Measurements from ENCODE around the gene CPA2. TPM values are rescaled to one million over a fixed set of nuclear protein-coding genes. Genes with fewer than 3 reads are reported as not detected.
A peak's percentile ranks its signal among the peaks of the same experiment; 100 is the strongest.

Gene CPA2
- total RNA-seq, 1 donor from 2014 or later, result 0.54 TPM

DNA sequence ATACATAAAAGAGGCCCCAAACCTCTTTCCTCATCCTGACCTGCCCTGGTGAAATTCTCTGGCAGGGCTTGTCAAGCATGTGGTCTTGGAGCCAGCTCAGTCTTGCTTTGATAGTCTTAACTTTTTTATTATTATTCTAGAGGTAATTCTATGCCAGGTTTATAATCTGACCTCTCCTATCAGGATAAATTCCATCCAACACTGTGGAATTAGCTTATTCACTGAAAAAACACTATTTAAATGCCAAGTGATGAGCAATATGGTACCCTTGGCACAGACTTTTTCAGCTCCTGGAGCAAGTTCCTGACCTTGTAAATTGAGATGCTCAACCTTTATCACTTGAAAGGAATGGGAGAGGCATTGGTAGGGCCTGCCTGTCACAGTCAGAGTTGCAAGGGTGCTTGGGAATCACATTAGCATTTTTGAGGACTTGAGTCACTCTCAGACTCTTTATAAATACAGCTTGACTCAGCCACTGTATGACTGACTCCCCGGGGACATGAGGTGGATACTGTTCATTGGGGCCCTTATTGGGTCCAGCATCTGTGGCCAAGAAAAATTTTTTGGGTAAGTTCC, 26.1 kb downstream of the CPA2 start, which contains the start of gene CPA4:
Gene CPA4 (plus strand): TSS at position 480 of the 576 bp plus-strand sequence. CDS start 20 bp downstream, at position 500.
- H3K27me3 Mint-ChIP-seq (ENCODE audit: low read depth), result no peaks in the 10 kb centered on the region
- no peaks in the 10 kb centered on the region for H3K9me3 Mint-ChIP-seq
- H3K36me3 Mint-ChIP-seq, result no peaks in the 10 kb centered on the region
- no peak for DNase-seq (ENCODE audit: low spot score in 2 of 2, unreplicated experiment in 2 of 2)
- H3K4me3 Mint-ChIP-seq, result no peak within 1 kb of the TSS
- peak within 1 kb of the TSS; percentile 34 for H3K27ac Mint-ChIP-seq
- TF ChIP-seq, protein P1, sequence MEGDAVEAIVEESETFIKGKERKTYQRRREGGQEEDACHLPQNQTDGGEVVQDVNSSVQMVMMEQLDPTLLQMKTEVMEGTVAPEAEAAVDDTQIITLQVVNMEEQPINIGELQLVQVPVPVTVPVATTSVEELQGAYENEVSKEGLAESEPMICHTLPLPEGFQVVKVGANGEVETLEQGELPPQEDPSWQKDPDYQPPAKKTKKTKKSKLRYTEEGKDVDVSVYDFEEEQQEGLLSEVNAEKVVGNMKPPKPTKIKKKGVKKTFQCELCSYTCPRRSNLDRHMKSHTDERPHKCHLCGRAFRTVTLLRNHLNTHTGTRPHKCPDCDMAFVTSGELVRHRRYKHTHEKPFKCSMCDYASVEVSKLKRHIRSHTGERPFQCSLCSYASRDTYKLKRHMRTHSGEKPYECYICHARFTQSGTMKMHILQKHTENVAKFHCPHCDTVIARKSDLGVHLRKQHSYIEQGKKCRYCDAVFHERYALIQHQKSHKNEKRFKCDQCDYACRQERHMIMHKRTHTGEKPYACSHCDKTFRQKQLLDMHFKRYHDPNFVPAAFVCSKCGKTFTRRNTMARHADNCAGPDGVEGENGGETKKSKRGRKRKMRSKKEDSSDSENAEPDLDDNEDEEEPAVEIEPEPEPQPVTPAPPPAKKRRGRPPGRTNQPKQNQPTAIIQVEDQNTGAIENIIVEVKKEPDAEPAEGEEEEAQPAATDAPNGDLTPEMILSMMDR (IDR thresholded peaks at IDR 0.05; ENCODE audit: unreplicated experiment), result no peak
- H3K4me1 Mint-ChIP-seq, result peaks cover 23% of the 10 kb centered on the region

DNA sequence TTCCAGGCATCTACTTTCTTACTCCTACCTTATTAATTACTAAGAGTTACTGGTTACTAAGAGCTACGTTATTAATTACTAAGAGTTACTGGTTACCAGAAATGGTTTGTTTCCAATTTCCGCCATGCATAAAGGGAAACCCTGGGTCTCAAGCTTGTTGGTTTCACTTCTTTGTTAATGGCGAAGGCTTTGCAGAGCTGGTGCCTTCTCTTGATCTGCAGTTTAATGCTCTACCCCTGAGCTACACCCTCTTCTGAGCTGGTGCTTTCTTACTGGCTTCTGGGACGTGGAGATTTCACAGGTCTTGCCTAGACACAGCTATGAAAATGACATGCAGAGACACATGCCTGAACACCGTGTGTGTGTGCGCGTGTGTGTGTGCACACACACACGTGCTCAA, 26.9 kb downstream of the CPA2 start:
- Mint-ChIP-seq H3K27ac (no peak overlapping the region), H3K36me3 (no peaks in the 10 kb centered on the region), H3K4me3 (no peak overlapping the region), H3K4me1 (peaks cover 30% of the 10 kb centered on the region), H3K9me3 (no peaks in the 10 kb centered on the region), H3K27me3 (ENCODE audit: low read depth) (no peaks in the 10 kb centered on the region)
- TF ChIP-seq, protein P1 (IDR thresholded peaks at IDR 0.05; ENCODE audit: unreplicated experiment), result no peak
- DNase-seq (ENCODE audit: low spot score in 2 of 2, unreplicated experiment in 2 of 2), result no peak

DNA sequence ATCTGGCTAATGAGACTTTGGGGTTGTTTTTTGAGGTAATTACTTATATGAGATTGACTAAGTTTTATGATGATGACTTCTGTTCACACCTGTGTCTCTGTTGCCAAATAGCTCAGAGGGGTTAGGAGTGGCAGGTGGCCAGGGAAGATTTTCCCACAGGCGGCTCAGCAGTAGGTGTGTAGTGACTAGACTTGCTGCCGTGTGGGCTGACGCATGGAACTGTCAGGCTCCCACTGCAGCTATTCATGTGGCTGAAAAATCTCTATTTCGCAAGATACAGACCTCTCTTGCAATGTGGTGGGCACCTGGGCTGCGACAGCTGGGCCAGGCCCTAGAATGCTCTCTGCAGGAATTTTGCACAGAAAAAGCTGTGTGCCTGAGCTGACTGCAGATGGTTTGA, 27.7 kb downstream of the CPA2 start:
- no peak for DNase-seq (ENCODE audit: low spot score in 2 of 2, unreplicated experiment in 2 of 2)
- peaks cover 38% of the 10 kb centered on the region for H3K4me1 Mint-ChIP-seq
- no peaks in the 10 kb centered on the region for H3K27me3 Mint-ChIP-seq (ENCODE audit: low read depth)
- H3K4me3 Mint-ChIP-seq, result no peak overlapping the region
- H3K36me3 Mint-ChIP-seq, result no peaks in the 10 kb centered on the region
- TF ChIP-seq, protein P1 (IDR thresholded peaks at IDR 0.05; ENCODE audit: unreplicated experiment), result no peak
- H3K27ac Mint-ChIP-seq, result no peak overlapping the region
- no peaks in the 10 kb centered on the region for H3K9me3 Mint-ChIP-seq

DNA sequence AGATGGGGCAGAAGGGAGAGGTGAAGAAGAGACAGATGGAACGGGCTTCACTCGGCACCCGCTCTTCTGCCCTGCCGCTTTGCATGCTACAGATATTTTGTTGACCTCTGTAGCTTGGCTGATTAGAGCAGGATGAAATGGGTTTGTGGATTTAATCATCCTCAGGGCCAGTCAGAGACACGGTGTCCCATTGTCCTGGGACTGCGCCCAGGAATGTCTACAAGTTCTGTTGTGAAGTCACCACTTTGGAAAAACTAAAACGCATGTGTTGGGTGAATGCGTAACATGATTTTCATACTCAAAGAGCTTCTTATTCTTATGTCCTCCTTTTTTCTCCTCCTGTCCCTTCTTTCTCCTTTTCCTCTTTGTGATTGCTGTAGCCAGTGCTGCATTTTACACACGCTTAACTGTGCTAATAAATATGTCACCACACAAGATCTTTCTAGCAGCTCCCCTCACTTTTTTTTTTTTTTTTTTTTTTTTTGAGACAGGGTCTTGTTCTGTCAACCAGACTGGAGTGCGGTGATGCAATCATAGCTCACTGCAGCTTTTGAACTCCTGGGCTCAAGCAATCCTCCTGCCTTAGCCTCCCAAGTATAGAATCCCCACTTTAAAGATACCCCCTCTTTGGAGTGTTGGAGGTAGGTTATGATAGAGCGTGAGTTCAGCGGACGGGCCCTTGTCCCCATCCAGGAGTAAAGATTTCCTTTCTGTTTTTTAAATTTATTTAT, 29.7 kb downstream of the CPA2 start:
- H3K4me1 Mint-ChIP-seq, result peaks cover 53% of the 10 kb centered on the region
- no peaks in the 10 kb centered on the region for H3K36me3 Mint-ChIP-seq
- TF ChIP-seq, protein P1 (IDR thresholded peaks at IDR 0.05; ENCODE audit: unreplicated experiment), result no peak
- H3K9me3 Mint-ChIP-seq, result peaks cover 7% of the 10 kb centered on the region
- H3K27ac Mint-ChIP-seq, result peak overlapping the region; percentile 80
- H3K4me3 Mint-ChIP-seq, result no peak overlapping the region
- DNase-seq (ENCODE audit: low spot score in 2 of 2, unreplicated experiment in 2 of 2), result no peak
- H3K27me3 Mint-ChIP-seq (ENCODE audit: low read depth), result no peaks in the 10 kb centered on the region

DNA sequence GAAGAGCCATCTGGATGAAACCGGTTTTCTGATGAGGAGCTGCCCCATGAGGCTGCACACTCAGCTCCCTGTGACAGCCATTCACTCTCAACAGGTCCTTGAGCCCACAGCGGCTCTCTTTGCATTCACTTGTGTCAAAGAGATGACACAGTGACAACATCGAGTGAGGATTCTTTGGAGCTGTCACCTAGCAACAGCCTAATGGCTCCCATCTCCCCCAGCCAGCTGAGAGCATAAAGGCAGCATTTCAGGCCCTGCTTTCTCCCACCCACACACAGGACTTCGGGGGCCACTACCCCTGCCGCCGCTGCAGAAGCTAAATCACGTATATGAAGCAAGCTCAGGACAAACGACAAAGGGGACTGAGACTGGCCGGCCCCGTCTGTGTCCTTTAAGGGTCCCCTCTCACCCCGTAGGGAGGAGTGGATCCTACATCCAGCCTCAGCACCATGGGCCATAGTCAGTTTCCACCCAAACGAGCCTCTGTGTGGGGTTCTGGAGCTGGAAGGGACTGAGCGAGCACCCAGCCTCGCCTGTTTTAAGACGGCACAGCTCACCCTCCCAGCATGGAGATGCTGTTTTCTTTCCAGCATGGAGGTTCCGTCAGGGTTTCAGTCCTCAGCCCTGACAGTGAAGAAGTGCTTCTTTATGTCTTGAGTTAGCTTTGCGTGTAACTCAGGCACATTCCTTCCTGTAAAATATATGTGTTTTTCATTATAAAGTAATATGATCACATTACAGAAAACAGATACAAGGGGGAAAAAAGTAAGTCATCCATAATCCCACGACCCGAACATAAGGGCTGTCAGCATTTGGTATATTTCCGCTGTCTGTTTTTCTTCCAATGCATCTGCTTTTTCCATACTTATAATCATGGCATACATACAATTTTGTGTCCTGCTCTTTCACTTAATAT, 31.2 kb downstream of the CPA2 start:
- no peaks in the 10 kb centered on the region for H3K27me3 Mint-ChIP-seq (ENCODE audit: low read depth)
- H3K27ac Mint-ChIP-seq, result peak overlapping the region; percentile 82

More for the DNA sequence above, 31.2 kb downstream of the CPA2 start:
- Mint-ChIP-seq H3K9me3 (peaks cover 7% of the 10 kb centered on the region), H3K4me3 (no peak overlapping the region), H3K36me3 (no peaks in the 10 kb centered on the region), H3K4me1 (peaks cover 52% of the 10 kb centered on the region)
- DNase-seq (ENCODE audit: low spot score in 2 of 2, unreplicated experiment in 2 of 2), result no peak
- TF ChIP-seq, protein P1 (IDR thresholded peaks at IDR 0.05; ENCODE audit: unreplicated experiment), result no peak
